NCI-H2107 treated with DMSO at 0.1 percent for 48 hours (cell line): ENCODE results near the gene ITPR1.

ENCODE experiments used
- DNase-seq: peaks from one replicate; lab custom pipeline; 2025; ENCODE audit not compliant: unreplicated experiment; lab: John Stamatoyannopoulos, UW

The ITPR1 gene

GRCh38 chr3:4738737-4739274, 245.7 kb downstream of the ITPR1 start:
- no peak for DNase-seq

GRCh38 chr3:4739289-4740236, 246.4 kb downstream of the ITPR1 start:
- DNase-seq = no peak

- no peak for DNase-seq
Measured at GRCh38 chr3:4740397-4741105, 247.4 kb downstream of the ITPR1 start.

- DNase-seq = no peak
Measured at GRCh38 chr3:4741106-4741403, 247.9 kb downstream of the ITPR1 start.

GRCh38 chr3:4741404-4742307, 248.5 kb downstream of the ITPR1 start:
- no peak for DNase-seq

- DNase-seq = no peak
Measured at GRCh38 chr3:4742359-4742758, 249.2 kb downstream of the ITPR1 start.

GRCh38 chr3:4743371-4743770, 250.2 kb downstream of the ITPR1 start:
- no peak for DNase-seq

- no peak for DNase-seq
Measured at GRCh38 chr3:4744405-4745234, 251.5 kb downstream of the ITPR1 start.

GRCh38 chr3:4745235-4745610, 252.1 kb downstream of the ITPR1 start:
- no peak for DNase-seq

- no peak for DNase-seq
Measured at GRCh38 chr3:4746241-4746958, 253.3 kb downstream of the ITPR1 start.

- no peak for DNase-seq
Measured at GRCh38 chr3:4748127-4748526, 255.0 kb downstream of the ITPR1 start.

- DNase-seq = no peak
Measured at GRCh38 chr3:4748701-4749378, 255.7 kb downstream of the ITPR1 start.

GRCh38 chr3:4749567-4750002, 256.4 kb downstream of the ITPR1 start:
- DNase-seq = no peak

GRCh38 chr3:4750306-4750968, 257.3 kb downstream of the ITPR1 start:
- no peak for DNase-seq

GRCh38 chr3:4751029-4751501, 257.9 kb downstream of the ITPR1 start:
- DNase-seq = no peak

GRCh38 chr3:4751502-4752101, 258.5 kb downstream of the ITPR1 start:
- DNase-seq = no peak

GRCh38 chr3:4752201-4753072, 259.3 kb downstream of the ITPR1 start:
- no peak for DNase-seq
